ENCODE measurements around the gene KCNQ1.
A peak's percentile ranks its signal among the peaks of the same experiment; 100 is the strongest.

The KCNQ1 gene

GRCh38 chr11:2461253-2461955 lies 16.6 kb downstream of the KCNQ1 start:
- no peak for DNase-seq

- peak; percentile 48 for DNase-seq
Observed at GRCh38 chr11:2461956-2462542, 17.2 kb downstream of the KCNQ1 start.

GRCh38 chr11:2462543-2462985 lies 17.8 kb downstream of the KCNQ1 start:
- DNase-seq: no peak

- DNase-seq: peak; percentile 54
Observed at GRCh38 chr11:2462986-2463765, 18.4 kb downstream of the KCNQ1 start.

- peak; percentile 50 for DNase-seq
Observed at GRCh38 chr11:2463766-2464277, 19.0 kb downstream of the KCNQ1 start.

GRCh38 chr11:2464451-2465165 lies 19.8 kb downstream of the KCNQ1 start:
- DNase-seq: peak; percentile 42

GRCh38 chr11:2465202-2466068 lies 20.6 kb downstream of the KCNQ1 start:
- peak; percentile 46 for DNase-seq

GRCh38 chr11:2466069-2466801 lies 21.4 kb downstream of the KCNQ1 start:
- DNase-seq: peak; percentile 51

- peak; percentile 67 for DNase-seq
Observed at GRCh38 chr11:2466869-2467694, 22.3 kb downstream of the KCNQ1 start.

GRCh38 chr11:2467695-2468055 lies 22.9 kb downstream of the KCNQ1 start:
- DNase-seq: peak; percentile 48

GRCh38 chr11:2468363-2469235 lies 23.8 kb downstream of the KCNQ1 start:
- peak; percentile 42 for DNase-seq

- DNase-seq: no peak
Observed at GRCh38 chr11:2470495-2470894, 25.7 kb downstream of the KCNQ1 start.

GRCh38 chr11:2471048-2471803 lies 26.4 kb downstream of the KCNQ1 start:
- peak; percentile 38 for DNase-seq

- no peak for DNase-seq
Observed at GRCh38 chr11:2471804-2472096, 26.9 kb downstream of the KCNQ1 start.

- DNase-seq: peak; percentile 45
Observed at GRCh38 chr11:2472428-2473186, 27.8 kb downstream of the KCNQ1 start.

GRCh38 chr11:2473361-2474058 lies 28.7 kb downstream of the KCNQ1 start:
- peak; percentile 30 for DNase-seq

All from activated CD8-positive, alpha-beta memory T cell treated with anti-CD3 and anti-CD28 coated beads, Interleukin-2, amount 50 U/mL, for 48 hours (primary cell).